Lung (tissue), 12 donors: ENCODE results near the gene CATSPERD. TPM values are rescaled to one million over a fixed set of nuclear protein-coding genes. Genes with fewer than 3 reads are reported as not detected.
A peak's percentile ranks its signal among the peaks of the same experiment; 100 is the strongest.

Source experiments
- ATAC-seq: fragments of 200-7000 bp; cut with Tn5 transposase; one replicate; pipeline ENCODE4 v1.9.1; 2020; ENCODE audit warnings: moderate number of reproducible peaks; ENCODE audit not compliant: insufficient read depth, low FRiP score
- DNase-seq, 3 donors: peaks; one replicate each; pipeline ENCODE4 v3.0.0-alpha.2; 2013 to 2017
- H3K27ac ChIP-seq, 2 donors: one replicate each; pipeline ENCODE4 v1.5.1; 2013; ENCODE audit warnings: mild to moderate bottlenecking in 2 of 2, moderate library complexity in 2 of 2, control low read depth in 1 of 2, inconsistent platforms in 1 of 2, low read depth in 1 of 2, low read length in 1 of 2
- H3K27me3 ChIP-seq, 3 donors: one replicate each; pipeline ENCODE4 v1.5.1; 2013; ENCODE audit warnings: low read length in 2 of 3; ENCODE audit not compliant: control insufficient read depth in 3 of 3, insufficient read depth in 3 of 3
- H3K36me3 ChIP-seq, 4 donors: one replicate each; pipeline ENCODE4 v1.5.1; 2013; ENCODE audit warnings: low read length in 4 of 4, mild to moderate bottlenecking in 1 of 4, moderate library complexity in 1 of 4; ENCODE audit not compliant: control insufficient read depth in 4 of 4, insufficient read depth in 4 of 4
- H3K4me1 ChIP-seq, 5 donors: one replicate each; pipeline ENCODE4 v1.5.1; 2013; ENCODE audit warnings: low read length in 5 of 5, mild to moderate bottlenecking in 2 of 5, moderate library complexity in 1 of 5; ENCODE audit not compliant: control insufficient read depth in 5 of 5, insufficient read depth in 5 of 5
- H3K4me3 ChIP-seq: one replicate; pipeline ENCODE4 v1.5.1; 2013; ENCODE audit warnings: mild to moderate bottlenecking, control low read depth, moderate library complexity
- H3K9ac ChIP-seq, 2 donors: one replicate each; pipeline ENCODE4 v1.5.1; 2013; ENCODE audit warnings: low read length in 2 of 2, control low read depth in 1 of 2; ENCODE audit not compliant: insufficient read depth in 1 of 2
- H3K9me3 ChIP-seq, 4 donors: one replicate each; pipeline ENCODE4 v1.5.1; 2013; ENCODE audit warnings: low read length in 3 of 4, mild to moderate bottlenecking in 1 of 4, moderate library complexity in 1 of 4; ENCODE audit not compliant: control insufficient read depth in 4 of 4, insufficient read depth in 3 of 4
- CTCF ChIP-seq: IDR thresholded peaks from 2 replicates; pipeline ENCODE4 v1.5.1; 2012; ENCODE audit warnings: mild to moderate bottlenecking; ENCODE audit errors: control extremely low read depth, extremely low read depth
- WGBS, 2 donors: extraction: QIAGEN DNeasy Blood & Tissue Kit; methylation state at CpG; one replicate each; pipeline ENCODE4 v1.1.7; 2013; 5-methylcytosine and 5-hydroxymethylcytosine counted together
- polyA plus RNA-seq, 2 donors: library from polyadenylated mRNA; stranded (reverse); fragments of 200-250 nt; gene quantifications; one replicate each; pipeline ENCODE4 v1.2.1, GENCODE V29; 2013
- total RNA-seq, 2 donors: library from RNA; depleted of rRNA in 1 of 2; stranded (reverse); fragments of >200 nt in 1 of 2; gene quantifications; one replicate each; pipeline ENCODE4 v1.2.1, GENCODE V29; 2014 to 2021
- donor health status: control.
- donor health status: control.
- donor health status: Bipolar disorder and iron deficiency.
- donor health status: healthy.
- donor health status: DM: yes; HTN: yes; CAD: no.

Gene CATSPERD
- total and polyA plus RNA-seq, 4 donors = 8.2 to 11.3 (median 9.2) TPM

- DNase-seq (no peak), ATAC-seq (no peak)
- Histone ChIP-seq H3K27ac (no peak overlapping the region), H3K9ac (peak overlapping the region; percentile 46 to 56), H3K4me3 (peak overlapping the region; percentile 46), H3K36me3 (peaks cover 0 to 7% (median 0%) of the 10 kb centered on the region in 4 donors), H3K4me1 (peaks cover 0 to 11% (median 6%) of the 10 kb centered on the region in 5 donors), H3K9me3 (no peaks in the 10 kb centered on the region), H3K27me3 (no peaks in the 10 kb centered on the region)
- 65% methylated on average over 17 of the region's 17 CpGs for WGBS, 2 donors
- TF ChIP-seq CTCF = no peak
Measured at GRCh38 chr19:5681391-5682106, 38.9 kb upstream of the CATSPERD start.

GRCh38 chr19:5682107-5682482 lies 38.3 kb upstream of the CATSPERD start:
- DNase-seq (no peak), ATAC-seq (no peak)
- Histone ChIP-seq H3K9me3 (no peaks in the 10 kb centered on the region), H3K36me3 (peaks cover 0 to 7% (median 0%) of the 10 kb centered on the region in 4 donors), H3K27ac (no peak overlapping the region), H3K4me3 (no peak overlapping the region), H3K9ac (no peak overlapping the region), H3K27me3 (no peaks in the 10 kb centered on the region), H3K4me1 (peaks cover 0 to 11% (median 6%) of the 10 kb centered on the region in 5 donors)
- WGBS, 2 donors = 86 to 93% methylated on average over 3 of the region's 3 CpGs
- TF ChIP-seq CTCF = no peak

- H3K9me3 ChIP-seq = no peaks in the 10 kb centered on the region
- DNase-seq (no peak), ATAC-seq (no peak)
- no peak overlapping the region for H3K27ac ChIP-seq
- TF ChIP-seq CTCF = no peak
- H3K9ac ChIP-seq = no peak overlapping the region
- peaks cover 0 to 2% (median 0%) of the 10 kb centered on the region in 4 donors for H3K36me3 ChIP-seq
- WGBS, 2 donors = 94 to 97% methylated on average over 10 of the region's 10 CpGs
- H3K27me3 ChIP-seq = no peaks in the 10 kb centered on the region
- H3K4me3 ChIP-seq = no peak overlapping the region
- peaks cover 0 to 15% (median 6%) of the 10 kb centered on the region in 5 donors for H3K4me1 ChIP-seq
Measured at GRCh38 chr19:5683177-5683886, 37.1 kb upstream of the CATSPERD start.
